Stimulated activated CD4-positive, alpha-beta T cell treated with anti-CD3 and anti-CD28 coated beads, Interleukin-12 subunit alpha, Interleukin-12 subunit beta, amount 100 ng/mL, for 48 hours (primary cell): ENCODE data around the gene NMNAT2.
"Not testable (repeated sequence)": the region's sequence is repeated elsewhere in the genome, so short reads cannot be mapped to it uniquely, and the experiment has no call there.

Experiments
- DNase-seq, 3 donors: peaks; one replicate each; pipeline ENCODE4 v3.0.0-alpha.2; 2020; ENCODE audit warnings: low read depth in 2 of 3, low spot score in 1 of 3

NMNAT2 gene

DNA sequence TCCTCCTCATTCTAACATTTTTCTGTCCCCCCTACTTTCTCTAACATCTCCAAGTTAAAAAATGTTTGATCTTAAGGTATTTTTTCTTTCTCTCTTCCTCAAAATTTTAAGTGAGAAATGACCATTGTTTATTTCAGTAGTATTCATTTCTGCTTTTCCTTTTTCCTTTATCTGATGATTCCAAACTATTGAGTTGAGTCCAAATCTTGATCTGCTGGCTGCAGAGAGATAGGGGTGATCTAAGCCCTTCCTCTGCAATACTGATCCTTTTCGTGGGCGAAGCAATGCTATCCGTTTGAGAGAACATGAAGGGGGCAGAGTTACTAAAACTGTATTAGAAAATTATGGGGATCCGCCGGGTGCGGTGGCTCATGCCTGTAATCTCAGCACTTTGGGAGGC is 516 bp upstream of the NMNAT2 start:
- no peak for DNase-seq

DNA sequence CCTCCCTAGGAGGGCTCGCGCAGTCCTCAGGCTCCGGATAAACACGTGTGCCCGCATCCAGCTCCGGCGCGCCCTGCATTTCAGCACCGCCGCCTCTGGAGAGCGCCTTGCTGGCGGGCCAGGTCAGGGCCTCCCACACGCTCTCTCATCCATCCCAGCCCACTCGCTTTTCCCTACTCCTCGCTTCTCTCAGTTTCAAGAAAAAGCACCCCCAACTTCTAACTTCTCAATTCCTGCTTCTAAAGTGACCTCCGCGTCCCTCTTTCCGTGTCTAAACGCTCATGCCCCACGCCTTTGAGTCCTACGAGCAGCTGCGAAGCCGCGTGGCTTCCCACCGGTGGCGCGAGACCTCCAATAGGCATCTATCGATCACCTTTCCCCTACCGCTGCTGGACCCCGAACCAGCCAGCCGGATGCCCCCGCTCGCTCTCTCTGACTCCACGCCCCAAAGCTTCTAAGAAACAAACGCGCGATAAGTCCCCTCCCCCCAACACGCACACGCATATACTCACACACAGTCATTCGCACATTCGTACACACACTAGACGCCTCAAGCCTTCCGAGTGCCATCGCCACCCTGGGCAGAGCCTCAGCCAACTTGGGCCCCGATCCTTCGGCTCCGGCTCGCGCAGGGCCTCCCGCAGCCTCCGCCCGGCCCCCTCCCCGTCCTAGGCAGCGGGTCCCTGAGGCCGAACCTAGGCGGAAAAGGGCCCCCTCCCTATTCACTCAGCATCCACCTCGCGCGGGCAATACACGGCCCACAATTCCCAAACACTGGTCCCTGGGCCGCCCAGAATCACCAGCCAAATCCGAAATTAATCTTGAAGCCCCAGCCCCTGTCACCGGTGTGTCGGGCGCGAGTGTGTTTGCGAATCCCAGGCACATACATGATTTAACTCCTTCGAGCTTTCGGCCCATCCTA is 1.1 kb downstream of the NMNAT2 start:
- DNase-seq: peak in 2 of 3 donors; percentile 23 to 32

DNA sequence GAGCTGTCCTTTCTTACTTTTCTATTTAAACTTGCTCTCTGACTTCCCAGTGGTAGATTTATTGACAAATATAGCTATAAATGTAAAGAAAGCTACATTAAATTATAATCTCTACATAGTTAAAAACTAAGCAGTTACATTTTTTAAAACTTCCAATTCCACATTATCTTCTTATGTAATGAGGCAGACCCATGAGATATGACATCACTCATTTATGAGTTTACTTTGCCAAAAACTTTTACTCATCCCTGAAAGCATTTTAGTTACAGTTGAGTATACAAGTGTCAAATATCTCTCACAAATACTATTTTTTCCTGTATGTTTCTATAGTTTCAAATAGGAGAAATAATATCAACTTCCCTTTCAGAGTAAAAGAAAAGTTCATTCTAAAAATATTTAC is 3.8 kb downstream of the NMNAT2 start:
- DNase-seq: no peak

DNA sequence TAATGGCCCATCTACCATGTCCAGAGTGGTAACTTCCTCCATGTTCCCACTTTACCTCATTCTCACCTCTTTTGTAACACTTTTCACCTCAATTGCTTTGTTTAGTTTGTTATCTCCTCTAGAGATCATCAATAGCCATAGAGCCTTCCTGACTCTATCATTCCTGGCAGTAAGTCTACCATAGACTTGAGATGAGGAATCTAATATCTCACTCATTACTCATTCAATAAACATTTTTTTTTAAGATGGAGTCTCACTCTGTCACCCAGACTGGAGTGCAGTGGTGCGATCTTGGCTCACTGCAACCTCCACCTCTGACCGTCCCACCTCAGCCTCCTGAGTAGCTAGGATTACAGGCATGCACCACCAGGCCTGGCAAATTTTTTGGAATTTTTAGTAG is 7.1 kb downstream of the NMNAT2 start:
- DNase-seq: no peak

DNA sequence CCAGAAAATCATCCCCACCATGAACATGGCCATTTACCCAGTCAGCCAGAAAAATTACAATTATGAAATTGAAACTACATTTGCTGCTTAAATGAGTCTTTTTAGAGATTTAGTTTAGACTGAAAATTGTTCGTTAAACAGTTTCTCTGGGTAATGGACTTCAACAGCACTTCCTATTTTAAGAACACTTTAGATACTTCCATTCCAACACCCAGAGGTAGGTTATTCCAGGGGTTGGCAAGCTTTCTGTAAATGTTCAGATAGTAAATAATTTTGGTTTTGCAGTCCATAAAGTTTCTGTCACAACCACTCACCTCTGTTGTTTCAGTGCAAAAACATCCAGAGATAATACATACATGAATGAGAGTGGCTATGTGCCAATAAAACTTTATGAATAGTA is 10.2 kb downstream of the NMNAT2 start:
- no peak for DNase-seq

DNA sequence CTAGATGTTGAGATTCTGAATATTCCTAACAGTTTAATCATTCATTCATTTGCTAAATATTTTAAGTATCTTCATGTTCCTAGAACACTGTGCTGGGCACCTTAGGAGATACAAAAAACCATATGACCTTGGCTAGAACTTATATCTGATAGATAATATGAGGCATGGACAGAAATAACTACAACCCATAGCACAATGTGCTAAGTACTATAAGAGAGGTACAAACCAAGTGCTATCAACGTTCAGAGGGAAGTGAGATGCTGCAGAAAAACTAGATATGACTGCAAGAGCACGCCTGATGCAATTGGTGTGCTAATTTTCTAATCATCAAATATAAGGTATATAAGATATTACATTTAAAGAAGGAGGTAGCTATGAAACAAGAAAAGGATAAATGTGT is 10.7 kb downstream of the NMNAT2 start:
- no peak for DNase-seq

DNA sequence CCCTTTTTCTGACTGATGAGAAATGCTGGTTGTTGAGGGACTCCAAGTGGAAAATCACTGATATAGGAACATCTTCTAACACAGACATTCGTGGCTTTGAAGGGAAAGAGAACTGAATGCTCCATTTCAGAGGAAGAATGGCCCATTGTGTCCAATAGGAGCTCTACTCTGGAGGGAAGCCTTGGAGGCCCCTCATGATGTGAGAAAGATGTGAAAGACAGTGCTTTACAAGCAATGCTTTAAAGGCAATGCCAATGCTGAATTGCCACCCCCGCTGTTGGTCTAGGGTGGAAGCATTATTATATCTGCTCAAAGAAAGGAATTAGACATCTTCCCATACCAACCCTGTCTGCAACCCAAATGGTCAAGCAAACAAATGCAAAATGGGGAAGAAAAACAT is 13.7 kb downstream of the NMNAT2 start:
- no peak for DNase-seq

DNA sequence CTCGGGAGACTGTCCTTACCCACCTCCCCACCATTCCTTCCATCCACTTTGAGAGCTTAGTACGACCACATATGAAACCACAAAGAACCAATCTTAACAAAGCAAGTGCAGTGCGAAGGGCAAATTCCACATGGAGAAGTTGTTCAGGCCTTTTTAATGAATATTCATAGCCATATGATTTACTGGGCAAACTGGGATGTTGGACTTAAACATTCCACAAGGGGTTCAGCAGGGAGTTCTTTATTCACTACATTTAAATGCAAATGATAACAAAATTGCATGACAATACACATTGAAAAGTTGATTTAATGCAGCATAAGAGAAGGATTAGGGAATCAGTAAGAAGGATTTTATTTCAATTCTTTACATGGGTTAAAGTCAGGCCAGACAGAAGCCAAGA is 14.7 kb downstream of the NMNAT2 start:
- DNase-seq: no peak

DNA sequence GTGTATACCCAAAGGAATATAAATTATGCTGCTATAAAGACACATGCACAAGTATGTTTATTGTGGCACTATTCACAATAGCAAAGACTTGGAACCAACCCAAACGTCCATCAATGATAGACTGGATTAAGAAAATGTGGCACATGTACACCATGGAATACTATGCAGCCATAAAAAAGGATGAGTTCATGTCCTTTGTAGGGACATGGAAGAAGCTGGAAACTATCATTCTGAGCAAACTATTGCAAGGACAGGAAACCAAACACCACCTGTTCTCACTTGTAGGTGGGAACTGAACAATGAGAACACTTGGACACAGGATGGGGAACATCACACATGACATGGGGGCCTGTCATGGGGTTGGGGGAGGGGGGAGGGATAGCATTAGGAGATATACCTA is 16.6 kb downstream of the NMNAT2 start:
- DNase-seq: not testable (repeated sequence)

DNA sequence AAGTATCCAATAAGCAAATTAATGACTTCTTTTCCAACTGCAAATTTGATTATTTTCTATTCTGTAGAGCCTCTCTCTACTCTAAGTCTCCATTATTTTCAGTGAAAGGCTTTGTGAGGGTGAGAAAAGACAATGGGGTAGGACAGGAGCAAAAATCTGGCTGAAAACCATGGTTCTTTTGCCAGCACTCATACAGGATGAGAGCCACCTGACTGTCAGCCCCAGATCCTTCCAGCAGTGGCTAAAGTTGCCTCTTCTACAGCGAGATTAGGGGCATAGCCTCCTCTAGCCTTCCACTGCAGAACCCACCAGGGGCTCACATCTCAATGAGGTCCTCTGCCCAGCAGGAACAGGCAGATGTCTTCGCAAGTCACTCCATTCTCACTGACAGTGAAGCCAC is 23.7 kb downstream of the NMNAT2 start:
- no peak for DNase-seq

DNA sequence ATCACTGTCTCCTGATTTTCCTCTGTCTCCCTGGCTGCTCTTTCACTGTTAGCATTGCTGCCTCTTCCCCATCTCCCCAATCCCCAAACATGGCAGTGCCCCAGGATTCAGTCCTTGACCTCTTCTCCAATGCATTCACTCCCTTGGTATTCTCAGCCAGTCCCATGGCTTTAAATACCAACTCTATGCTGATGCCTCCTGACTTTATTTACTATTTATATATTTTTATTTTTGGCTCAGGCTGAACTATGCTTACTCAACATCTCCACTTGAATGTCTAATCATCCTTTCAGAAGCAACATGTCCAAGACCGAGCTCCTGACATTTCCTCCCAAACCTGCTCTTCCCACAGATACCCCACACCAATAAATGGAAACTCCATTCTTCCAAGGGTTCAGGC is 26.3 kb downstream of the NMNAT2 start:
- DNase-seq: no peak

DNA sequence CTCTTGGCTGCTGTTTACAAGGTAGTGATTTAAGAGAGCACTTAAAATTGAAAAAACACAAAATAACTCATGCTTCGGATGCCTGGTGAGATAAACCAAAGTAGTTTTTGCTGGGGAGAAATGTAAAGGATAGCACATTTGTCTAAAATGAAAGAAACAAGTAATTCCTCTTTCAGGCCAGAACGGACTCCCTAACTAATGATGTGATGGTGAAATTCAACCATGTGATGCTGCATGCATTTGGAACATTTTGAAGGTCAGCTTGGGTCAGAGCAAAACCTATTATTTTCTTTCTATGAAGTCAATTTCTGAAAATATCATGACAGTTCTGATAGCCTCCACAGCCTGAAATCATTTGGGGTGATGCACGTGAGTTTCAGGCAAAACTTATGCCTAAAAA is 27.6 kb downstream of the NMNAT2 start:
- no peak for DNase-seq

DNA sequence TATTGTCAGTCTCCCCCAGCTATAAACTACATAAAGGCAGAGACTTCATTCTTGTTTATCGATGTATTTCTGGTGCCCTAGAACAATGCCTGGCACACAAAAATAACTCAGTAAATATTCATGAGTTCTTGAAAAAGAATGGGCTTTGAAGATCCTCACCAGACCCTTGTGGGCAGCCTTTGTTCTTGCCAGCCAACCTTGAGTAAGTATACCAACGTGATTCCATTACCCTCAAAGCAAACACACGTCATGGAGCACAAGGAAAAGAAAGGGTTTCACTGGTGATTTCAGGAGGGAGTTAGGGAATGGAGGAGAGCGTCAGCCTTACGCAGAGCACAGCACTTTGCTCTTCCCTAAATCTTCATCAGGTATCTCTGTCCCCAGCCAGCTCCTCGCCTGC is 29.4 kb downstream of the NMNAT2 start:
- no peak for DNase-seq

DNA sequence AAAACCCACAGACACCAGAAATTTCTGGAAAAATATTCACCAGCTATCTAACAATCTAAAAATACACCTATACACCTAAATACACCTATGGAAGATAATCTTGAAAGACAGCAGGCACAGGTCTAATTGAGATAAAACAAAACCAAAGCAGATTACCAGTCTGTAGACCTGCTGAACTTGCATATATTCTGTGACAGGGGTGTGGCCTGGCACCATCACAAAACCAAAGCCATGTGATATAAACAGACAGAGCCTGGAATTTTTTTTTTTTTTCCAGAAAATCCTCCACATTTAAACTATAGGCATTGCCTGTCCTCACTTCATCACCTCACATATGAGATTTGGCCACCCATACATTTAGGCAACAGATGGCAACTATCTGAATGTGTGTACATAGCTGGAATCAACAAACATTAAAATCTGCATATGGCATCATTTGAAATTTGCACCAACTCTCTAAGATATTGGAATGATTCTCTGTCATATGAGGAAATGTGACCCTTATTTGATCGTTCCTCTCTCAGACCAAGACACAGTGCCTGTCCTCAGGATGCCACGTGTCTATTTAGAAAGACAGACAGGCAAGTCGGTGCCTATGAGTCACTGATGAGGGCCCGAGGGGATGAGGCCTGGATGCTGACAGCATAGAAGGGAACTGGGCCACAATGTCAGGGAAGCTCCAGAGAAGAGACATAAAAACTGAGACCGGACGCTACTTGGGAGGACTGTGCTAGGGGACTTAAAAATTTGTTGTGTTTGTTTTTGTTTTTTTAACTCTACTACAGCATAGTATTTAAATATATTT is 32.6 kb downstream of the NMNAT2 start:
- no peak for DNase-seq

DNA sequence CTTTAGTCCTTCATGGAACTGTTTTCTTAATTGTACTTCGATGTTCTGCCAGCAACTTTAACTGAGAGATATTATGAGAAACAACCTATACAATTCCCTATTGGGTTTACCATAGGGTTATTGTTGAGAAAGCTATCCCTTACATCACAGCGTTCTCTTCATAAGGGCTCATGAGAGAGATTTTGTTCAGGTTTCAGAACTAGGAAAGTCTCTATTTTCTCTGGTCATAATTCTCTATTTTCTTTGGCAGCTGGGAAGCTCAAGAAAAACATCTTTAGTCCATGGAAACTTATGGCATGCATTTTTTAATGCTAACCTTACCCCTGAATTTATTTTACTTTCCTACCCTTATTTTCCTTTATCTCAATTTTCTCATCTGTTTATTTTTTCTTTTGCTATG is 38.2 kb downstream of the NMNAT2 start:
- DNase-seq: no peak

DNA sequence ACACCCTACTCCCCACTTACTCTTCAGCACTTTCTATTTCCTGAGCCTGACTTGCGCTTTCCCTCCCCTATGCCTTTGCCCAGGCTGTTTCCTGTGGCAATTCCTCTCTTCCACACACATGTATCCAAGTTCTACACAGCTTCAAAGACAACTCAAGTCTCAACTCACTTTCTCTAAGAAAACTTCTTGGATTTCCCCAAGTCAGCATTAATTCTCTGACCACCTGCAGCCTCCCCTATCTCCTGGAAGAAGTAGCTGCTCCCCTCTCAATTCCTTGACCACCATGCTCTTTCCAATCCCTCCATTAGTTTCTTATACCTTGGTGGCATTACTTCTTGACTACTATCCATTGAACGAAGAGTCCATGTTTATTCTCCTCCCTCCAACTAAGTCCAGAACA is 42.8 kb downstream of the NMNAT2 start:
- DNase-seq: no peak

DNA sequence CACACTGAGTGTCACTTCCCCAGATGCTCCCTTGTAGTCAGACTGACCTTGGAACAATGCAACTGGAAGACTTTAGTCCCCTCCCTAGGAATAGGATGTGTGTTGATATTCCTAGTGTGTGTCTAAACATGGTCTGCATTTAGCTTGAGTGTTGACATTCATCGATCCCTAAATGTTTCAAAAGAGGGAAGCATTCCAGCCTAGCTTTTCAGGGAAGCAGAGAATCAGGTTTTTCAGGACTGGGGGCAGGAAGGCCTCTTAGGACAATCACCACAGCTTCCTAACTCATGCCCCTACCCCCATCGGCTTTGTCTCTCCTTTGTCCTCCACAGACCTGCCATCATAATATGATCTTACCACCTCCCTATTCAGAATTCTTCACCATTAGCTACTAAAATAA is 43.4 kb downstream of the NMNAT2 start:
- no peak for DNase-seq

DNA sequence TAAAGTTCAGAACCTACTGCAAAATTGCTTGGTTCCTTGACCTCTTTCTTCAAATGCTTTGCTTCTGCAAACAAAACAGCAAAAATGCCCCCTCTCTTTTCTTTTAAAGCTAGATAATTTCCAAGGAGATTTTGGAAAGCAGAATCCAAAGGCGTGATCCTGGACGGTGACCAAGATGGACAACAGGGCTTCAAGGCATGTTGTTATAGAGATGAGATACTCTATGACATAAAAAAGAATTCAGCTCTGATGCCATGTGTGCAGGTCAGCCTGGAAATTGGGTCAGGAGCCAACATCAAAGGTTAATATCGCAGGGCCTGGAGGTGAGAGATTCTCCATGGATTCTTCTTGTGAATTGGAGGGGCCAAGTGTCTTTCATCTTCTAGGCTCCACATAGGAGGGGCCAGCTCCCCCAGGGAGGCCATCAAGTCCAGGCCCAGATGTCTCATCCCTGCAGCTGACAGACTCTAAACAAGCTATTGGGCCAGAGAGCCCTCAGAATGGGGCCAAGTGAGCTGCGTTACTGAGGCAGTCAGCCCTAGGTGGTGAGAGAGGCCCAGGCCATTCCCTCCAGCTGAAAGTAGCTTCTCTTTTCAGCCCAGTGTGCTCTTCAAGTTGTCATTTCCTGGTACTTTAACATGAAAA is 45.5 kb downstream of the NMNAT2 start:
- no peak for DNase-seq

DNA sequence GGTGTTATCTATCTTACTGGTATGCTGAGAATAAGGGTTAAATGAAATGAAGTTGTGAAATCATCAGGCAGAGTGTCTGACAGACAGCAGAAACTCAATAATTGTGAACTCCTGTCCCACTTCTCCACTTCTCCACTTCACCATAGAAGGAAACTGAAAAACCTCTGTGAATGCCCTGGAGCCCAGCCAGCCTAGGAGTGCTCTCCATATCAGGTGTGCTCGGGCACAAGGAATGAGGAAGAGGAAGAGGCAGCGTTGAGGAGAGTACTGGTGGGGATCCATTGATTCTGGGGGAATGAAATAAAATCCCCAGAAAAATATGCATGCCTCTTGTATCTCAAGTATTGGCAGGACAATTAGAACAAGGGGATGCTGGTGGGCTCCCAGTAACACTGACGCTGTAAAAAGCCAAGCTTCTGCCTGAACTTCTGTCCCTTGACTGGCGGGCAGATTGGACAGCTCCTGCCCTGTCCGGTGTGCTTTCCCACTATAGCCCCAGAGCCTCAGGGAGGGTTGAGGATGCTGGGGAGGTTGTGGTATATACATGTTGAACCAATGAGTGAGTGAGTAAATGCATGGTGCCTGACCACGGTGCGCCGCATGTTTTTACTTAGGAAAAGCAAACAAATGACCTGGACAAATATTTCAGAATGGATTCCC is 47.7 kb downstream of the NMNAT2 start:
- DNase-seq: no peak

DNA sequence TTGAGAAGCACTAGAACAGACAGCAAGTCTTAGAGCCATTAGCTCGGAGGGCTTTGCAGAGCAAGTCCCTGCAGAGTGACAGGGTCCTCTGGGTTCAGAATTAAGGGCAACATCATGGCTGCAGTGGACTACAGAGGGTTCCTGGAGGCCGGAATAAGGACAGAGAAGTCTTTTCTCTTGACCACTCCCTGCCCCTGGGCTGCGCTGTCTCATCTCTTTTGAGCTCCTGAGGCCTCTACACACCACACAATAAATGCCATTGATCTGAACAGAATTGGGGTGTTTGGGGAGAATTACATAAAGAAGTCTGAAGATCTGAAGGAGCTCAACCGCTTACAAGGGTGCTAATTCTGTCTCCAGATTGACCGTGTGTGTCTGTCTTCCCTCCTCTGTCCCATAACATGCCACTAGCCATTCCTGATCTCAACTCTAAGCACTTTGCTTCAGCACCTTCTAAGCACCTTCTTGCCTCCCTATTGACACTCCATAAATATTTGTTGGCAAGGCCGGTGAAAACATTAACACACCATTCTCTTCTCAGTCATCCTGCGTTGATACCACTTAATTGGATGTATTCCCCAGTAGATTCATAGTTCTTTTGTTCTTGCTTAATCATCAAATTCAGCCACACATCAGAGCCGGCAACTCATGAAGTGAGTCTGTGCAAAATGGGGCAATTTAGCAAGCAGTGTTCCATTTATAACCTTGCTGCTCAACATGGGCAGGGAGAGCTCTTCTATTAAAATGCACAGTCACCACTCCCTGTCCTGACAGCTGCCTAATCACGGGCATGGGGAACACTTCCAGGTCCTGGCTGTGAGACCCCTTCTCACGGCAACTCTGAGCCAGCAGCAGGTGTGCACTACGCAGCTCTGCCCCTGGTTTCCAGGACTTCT is 49.7 kb downstream of the NMNAT2 start:
- DNase-seq: no peak
